DMS153 (cell line): ENCODE data around the gene ESPN.

Source experiments
- DNase-seq: peaks from one replicate; lab custom pipeline; 2025; lab: John Stamatoyannopoulos, UW

Gene ESPN

GRCh38 chr1:6499296-6499695 lies 74.7 kb downstream of the ESPN start:
- DNase-seq = no peak

DNA sequence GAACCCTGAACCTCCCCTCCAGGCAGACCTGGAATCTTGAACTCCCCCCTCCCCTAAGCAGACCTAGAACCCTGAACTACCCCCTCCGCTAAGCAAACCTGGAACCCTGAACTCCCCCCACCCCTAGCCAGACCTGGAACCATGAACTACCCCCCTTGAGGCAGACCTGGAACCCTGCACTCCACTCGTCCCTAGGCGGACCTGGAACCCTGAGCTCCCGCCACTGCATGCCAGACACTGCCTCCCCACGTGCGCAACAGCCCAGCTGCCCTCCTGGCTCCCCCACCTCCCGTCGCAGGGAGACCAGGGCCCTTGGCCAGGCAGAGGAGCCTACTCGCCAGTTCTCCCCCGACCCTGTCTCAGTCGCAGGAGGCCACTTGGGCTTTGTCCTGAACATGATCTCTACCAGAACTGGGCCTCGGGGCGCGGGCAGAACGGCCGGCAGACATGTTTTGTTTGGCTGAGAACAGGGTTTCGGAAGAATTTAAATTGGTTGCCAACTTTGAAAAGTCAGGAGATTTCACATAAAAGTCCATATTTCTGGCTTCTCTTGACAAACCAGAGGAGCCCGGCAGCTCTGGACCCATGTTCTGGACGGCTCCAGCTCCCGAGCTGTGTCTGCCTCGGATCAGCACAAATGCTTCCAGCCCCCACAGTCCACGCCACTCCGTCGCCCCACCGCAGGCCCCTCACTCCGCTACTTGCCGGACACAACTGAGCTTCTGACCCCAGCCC lies 76.1 kb downstream of the ESPN start:
- DNase-seq = no peak

GRCh38 chr1:6501279-6501813 lies 76.8 kb downstream of the ESPN start:
- DNase-seq = no peak

- no peak for DNase-seq
Measured at GRCh38 chr1:6502000-6502891, 77.7 kb downstream of the ESPN start.

DNA sequence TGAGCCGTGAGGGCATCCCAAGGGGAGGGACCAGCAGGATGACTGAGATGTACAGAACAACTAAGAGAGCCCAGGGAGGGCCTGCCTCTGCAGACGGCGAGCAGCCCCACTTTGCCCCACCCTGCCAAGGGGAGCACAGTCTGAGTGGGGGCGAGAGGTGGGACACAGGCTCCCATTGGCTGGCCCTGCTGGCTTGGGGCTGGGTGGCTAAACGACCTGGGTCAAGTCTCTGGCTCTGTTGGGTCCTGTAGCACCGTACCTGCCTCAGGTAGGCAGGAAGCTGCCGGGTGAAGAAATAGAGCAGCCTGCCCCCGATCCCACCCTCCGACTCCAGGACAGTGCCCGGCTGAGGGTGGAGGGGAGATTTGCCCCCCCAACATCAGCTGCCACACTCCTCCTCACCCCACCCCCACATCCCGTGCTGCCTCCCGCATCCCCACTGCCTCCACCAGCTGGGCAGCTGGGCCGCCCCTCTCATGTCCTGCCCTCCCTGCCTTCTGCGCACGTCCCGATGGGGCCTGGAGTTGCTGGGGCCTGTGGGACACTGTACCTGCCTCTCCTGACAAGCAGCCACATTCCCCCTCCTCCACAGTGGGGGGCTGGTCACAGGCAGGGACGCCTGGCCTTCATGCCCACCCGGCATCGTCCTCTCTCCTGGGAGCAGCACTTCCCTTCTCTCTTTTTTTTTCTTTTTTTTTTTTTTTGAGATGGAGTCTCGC lies 79.5 kb downstream of the ESPN start:
- DNase-seq = no peak

DNA sequence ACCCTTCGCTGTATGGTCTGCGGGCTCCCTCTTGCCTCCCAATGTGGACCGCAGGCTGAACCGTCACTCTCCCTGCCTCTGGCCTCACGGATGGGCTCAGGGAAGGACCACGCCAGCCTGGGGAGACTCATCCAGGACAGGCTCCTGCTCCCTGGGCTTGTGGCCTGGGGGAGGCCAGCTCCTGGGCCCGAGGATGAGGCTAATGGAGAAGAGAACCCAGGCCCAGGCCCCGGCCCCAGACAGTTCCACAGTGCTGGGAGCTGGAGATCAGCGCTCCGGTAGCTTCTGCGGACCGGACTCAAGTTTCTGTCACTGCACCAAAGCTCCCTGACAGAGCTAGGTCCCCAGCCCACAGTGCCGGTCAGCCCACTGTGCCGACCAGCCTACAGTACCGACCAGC lies 80.3 kb downstream of the ESPN start:
- DNase-seq = no peak

GRCh38 chr1:6505367-6506209 lies 81.0 kb downstream of the ESPN start:
- no peak for DNase-seq

- no peak for DNase-seq
Measured at GRCh38 chr1:6506210-6507036, 81.8 kb downstream of the ESPN start.

DNA sequence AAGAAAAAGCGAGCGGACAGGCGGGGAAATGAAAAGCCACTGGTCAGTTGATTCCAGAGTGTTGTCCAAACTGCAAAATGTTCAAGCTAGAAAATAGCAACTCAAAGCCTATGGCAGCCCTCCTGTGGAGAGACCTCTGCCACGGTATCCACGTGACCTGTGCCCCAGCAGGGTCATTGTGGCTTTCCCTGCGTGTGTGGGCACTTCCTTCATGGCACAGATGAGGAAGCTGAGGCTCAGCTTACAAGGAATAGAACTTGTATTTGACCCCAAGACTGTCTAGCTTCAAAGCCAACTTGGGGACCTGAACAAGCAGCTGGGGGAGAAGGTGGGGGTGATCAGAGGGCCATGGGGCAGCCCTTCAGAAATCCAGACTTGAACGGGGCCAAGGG lies 82.5 kb downstream of the ESPN start:
- DNase-seq = no peak

DNA sequence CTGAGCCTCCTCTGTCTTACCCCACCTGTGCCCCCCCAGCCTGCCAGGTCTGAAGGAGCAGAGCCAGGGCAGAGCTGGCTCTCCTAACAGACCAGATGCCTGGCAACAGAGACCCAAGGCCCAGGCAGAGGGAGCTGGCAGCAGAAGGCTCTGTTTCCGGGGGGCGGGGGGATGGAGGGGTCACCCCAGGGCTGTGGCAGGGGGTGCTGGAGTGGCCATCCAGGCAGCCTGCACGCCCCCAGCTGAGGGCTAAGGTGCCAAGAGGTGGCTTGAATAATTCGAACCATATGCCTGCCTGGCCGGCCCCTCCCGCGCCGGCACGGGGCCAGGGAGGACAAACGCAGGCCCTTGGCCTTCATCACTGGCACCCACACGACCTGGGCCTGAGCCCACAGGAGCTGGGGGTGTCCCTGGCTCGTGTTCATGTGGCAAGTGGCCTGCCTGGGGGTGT lies 82.9 kb downstream of the ESPN start:
- DNase-seq = no peak

GRCh38 chr1:6508154-6508815 lies 83.7 kb downstream of the ESPN start:
- DNase-seq = no peak

DNA sequence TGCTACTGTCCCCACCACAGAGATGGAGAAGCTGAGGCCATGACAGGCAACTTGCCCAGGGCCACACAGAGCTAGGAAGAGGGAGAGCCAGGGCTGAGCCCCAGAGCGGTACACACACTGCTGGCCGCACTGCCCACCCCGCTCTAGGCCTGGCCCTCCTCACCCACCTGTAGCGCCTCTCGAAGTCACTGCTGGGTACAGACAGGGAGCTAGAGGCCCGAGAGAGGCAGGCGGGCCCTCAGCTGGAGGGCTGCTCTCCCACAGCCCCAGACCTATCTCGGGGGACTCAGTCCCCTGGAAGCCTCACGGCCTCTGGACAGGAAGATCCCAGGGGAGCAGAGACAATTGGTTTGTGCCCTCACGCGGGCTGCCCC lies 84.2 kb downstream of the ESPN start:
- no peak for DNase-seq

GRCh38 chr1:6509220-6509918 lies 84.8 kb downstream of the ESPN start:
- DNase-seq = no peak

DNA sequence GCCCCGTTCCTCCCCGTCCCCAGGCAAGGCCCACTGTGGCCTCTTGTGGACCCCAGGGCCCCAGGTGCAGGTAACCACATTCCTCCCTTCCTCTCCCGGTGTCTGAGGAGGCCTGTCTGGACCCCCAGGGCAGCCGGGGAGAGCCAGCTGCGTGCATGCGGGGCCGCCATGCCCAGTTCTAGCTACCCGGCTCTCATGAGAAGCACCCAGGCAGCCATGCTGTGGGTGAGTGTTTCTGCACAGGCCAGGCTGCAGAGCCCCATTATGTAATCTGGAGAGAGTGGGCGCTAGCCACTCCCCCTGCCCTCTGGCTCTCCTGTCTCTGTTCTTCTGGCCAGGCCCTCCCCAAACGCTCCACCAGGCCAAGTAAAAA lies 85.3 kb downstream of the ESPN start:
- DNase-seq = no peak

DNA sequence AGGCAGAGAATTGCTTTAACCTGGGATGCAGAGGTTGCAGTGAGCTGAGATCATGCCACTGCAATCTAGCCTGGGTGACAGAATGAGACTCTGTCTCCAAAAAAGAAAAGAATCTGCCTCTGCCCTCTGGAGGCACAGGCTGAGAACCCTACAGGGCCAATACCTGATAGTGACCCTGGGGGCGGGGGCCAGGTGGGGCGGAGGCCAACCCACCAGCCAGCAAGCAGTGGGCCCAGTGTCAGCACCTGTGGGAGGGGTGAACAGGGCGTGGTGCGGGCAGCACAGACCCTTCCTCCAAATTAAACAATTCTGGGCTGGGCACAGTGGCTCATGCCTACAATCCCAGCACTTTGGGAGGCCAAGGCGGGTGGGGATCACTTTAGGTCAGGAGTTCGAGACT lies 85.9 kb downstream of the ESPN start:
- DNase-seq = no peak
